Liver (tissue), 9 donors: ENCODE data around the gene MUC6. TPM values are rescaled to one million over a fixed set of nuclear protein-coding genes. Genes with fewer than 3 reads are reported as not detected.

Source experiments
- DNase-seq: peaks from one replicate; pipeline ENCODE4 v3.0.0-alpha.2; 2017; ENCODE audit warnings: low spot score
- H3K27ac ChIP-seq, 2 donors: one replicate each; pipeline ENCODE4 v1.7.0; 2013; ENCODE audit warnings: inconsistent platforms in 2 of 2, low read length in 2 of 2, control low read depth in 1 of 2, low read depth in 1 of 2, mild to moderate bottlenecking in 1 of 2
- H3K27me3 ChIP-seq, 4 donors: one replicate each; pipeline versions ENCODE4 v1.6.1 to v1.7.0; 2013; ENCODE audit warnings: low read length in 3 of 4, inconsistent platforms in 1 of 4, mild to moderate bottlenecking in 1 of 4, moderate library complexity in 1 of 4; ENCODE audit not compliant: control insufficient read depth in 4 of 4, insufficient read depth in 4 of 4
- H3K36me3 ChIP-seq, 4 donors: one replicate each; pipeline versions ENCODE4 v1.6.1 to v1.7.0; 2013; ENCODE audit warnings: low read length in 3 of 4, mild to moderate bottlenecking in 3 of 4, low read depth in 1 of 4, moderate library complexity in 1 of 4; ENCODE audit not compliant: control insufficient read depth in 4 of 4, insufficient read depth in 3 of 4
- H3K4me1 ChIP-seq, 4 donors: one replicate each; pipeline versions ENCODE4 v1.6.1 to v1.7.0; 2013; ENCODE audit warnings: low read length in 3 of 4, mild to moderate bottlenecking in 3 of 4, moderate library complexity in 1 of 4; ENCODE audit not compliant: control insufficient read depth in 4 of 4, insufficient read depth in 4 of 4
- H3K4me3 ChIP-seq, 3 donors: one replicate each; pipeline versions ENCODE4 v1.6.1 to v1.7.0; 2013; ENCODE audit warnings: low read length in 3 of 3, control low read depth in 1 of 3, low read depth in 1 of 3, mild to moderate bottlenecking in 1 of 3
- H3K9ac ChIP-seq, 2 donors: one replicate each; pipeline ENCODE4 v1.7.0; 2013; ENCODE audit warnings: low read length in 2 of 2, mild to moderate bottlenecking in 2 of 2, moderate library complexity in 2 of 2, control low read depth in 1 of 2, low read depth in 1 of 2
- H3K9me3 ChIP-seq, 4 donors: one replicate each; pipeline versions ENCODE4 v1.6.1 to v1.7.0; 2013; ENCODE audit warnings: low read length in 3 of 4; ENCODE audit not compliant: control insufficient read depth in 4 of 4
- ATF3 ChIP-seq: IDR thresholded peaks from 2 replicates; pipeline ENCODE4 v1.6.1; 2016; ENCODE audit warnings: antibody characterized with exemption
- CTCF ChIP-seq: fragments of 150-350 bp; IDR thresholded peaks from 2 replicates; pipeline ENCODE4 v1.5.1; 2017; ENCODE audit warnings: improper control_type of control experiment, low read depth, low read length; ENCODE audit not compliant: missing input control
- JUND ChIP-seq, 2 donors: IDR thresholded peaks; 2 replicates each; pipeline ENCODE4 v1.6.1; 2016; ENCODE audit warnings: antibody characterized with exemption in 2 of 2
- MAX ChIP-seq: IDR thresholded peaks from 2 replicates; pipeline ENCODE4 v1.6.1; 2016; ENCODE audit warnings: antibody characterized with exemption
- RXRA ChIP-seq, 2 donors: IDR thresholded peaks; 2 replicates each; pipeline ENCODE4 v1.6.1; 2017 to 2018; ENCODE audit warnings: antibody characterized with exemption in 2 of 2, mild to moderate bottlenecking in 1 of 2
- TAF1 ChIP-seq: conservative IDR thresholded peaks from 2 replicates; pipeline ENCODE4 v1.6.1; 2016; ENCODE audit warnings: antibody characterized with exemption, mild to moderate bottlenecking
- YY1 ChIP-seq: IDR thresholded peaks from 2 replicates; pipeline ENCODE4 v1.6.1; 2016; ENCODE audit warnings: antibody characterized with exemption, mild to moderate bottlenecking
- ZBTB33 ChIP-seq: IDR thresholded peaks from 2 replicates; pipeline ENCODE4 v1.6.1; 2016; ENCODE audit warnings: antibody characterized with exemption
- WGBS: extraction: QIAGEN DNeasy Blood & Tissue Kit; methylation state at CpG from one replicate; pipeline ENCODE4 v1.1.7; 2013; 5-methylcytosine and 5-hydroxymethylcytosine counted together
- polyA plus RNA-seq, 2 donors: library from polyadenylated mRNA; stranded (reverse) in 1 of 2; unstranded in 1 of 2; fragments of 200-250 nt in 1 of 2; fragments of >200 nt in 1 of 2; fragmentation: Nextera tagmentation in 1 of 2; extraction: Ambion mirVana in 1 of 2; gene quantifications; one replicate each; pipeline versions ENCODE4 v1.2.1 to v1.2.3, GENCODE V29; 2013 to 2015
- total RNA-seq, 2 donors: library from RNA; depleted of rRNA; stranded (reverse); fragments of >200 nt; gene quantifications; one replicate each; pipeline ENCODE4 v1.2.3, GENCODE V29; 2014
- donor health status: healthy.
- donor health status: healthy.
- donor health status: healthy.
- donor health status: healthy.
- donor health status: healthy.

Gene MUC6
- total and polyA plus RNA-seq, 4 donors, result 0.05 to 0.54 (median 0.18) TPM

- no peak overlapping the region for H3K4me3 ChIP-seq
- no peak for DNase-seq
- TF ChIP-seq ATF3, result no peak
- TF ChIP-seq TAF1, result no peak
- no peaks in the 10 kb centered on the region for H3K27me3 ChIP-seq
- peak overlapping the region in 1 of 2 donors; percentile 20 for H3K27ac ChIP-seq
- peaks cover 0 to 21% (median 7%) of the 10 kb centered on the region in 4 donors for H3K36me3 ChIP-seq
- WGBS, result 91% methylated on average over 13 of the region's 13 CpGs
- no peak overlapping the region for H3K9ac ChIP-seq
- no peaks in the 10 kb centered on the region for H3K9me3 ChIP-seq
- peaks cover 2 to 18% (median 12%) of the 10 kb centered on the region in 4 donors for H3K4me1 ChIP-seq
Observed at GRCh38 chr11:965206-965775, 71.2 kb downstream of the MUC6 start.

- WGBS, result 96% methylated on average over 7 of the region's 7 CpGs
- H3K9me3 ChIP-seq, result no peaks in the 10 kb centered on the region
- H3K27me3 ChIP-seq, result no peaks in the 10 kb centered on the region
- TF ChIP-seq ZBTB33 (no peak), JUND (IDR thresholded peaks at IDR 0.05) (no peak), YY1 (no peak), CTCF (no peak), RXRA (IDR thresholded peaks at IDR 0.05) (no peak), MAX (no peak)
- no peak for DNase-seq
- H3K9ac ChIP-seq, result no peak overlapping the region
- peaks cover 0 to 17% (median 5%) of the 10 kb centered on the region in 4 donors for H3K36me3 ChIP-seq
- H3K4me1 ChIP-seq, result peaks cover 5 to 32% (median 23%) of the 10 kb centered on the region in 4 donors
- H3K27ac ChIP-seq, result no peak overlapping the region
- no peak overlapping the region for H3K4me3 ChIP-seq
Observed at GRCh38 chr11:963852-964251, 72.7 kb downstream of the MUC6 start.

Other genes starting within 250 kb of the MUC6 start
- gene CEND1, start 246.6 kb downstream of the MUC6 start, total RNA-seq, result not detected
- gene CEND1, start 246.6 kb downstream of the MUC6 start, polyA plus RNA-seq, result not detected
- 10 to 100 TPM in 1 of 2 donors, 1 to 10 TPM in 1; 5.3 to 15.1 TPM for gene SLC25A22, start 238.4 kb downstream of the MUC6 start, total RNA-seq
- 10 to 100 TPM in 1 of 2 donors, 1 to 10 TPM in 1; 9.0 to 26.8 TPM for gene SLC25A22, start 238.4 kb downstream of the MUC6 start, polyA plus RNA-seq
- gene PIDD1, start 231.5 kb downstream of the MUC6 start, total RNA-seq, result 10 to 100 TPM in 1 of 2 donors, 1 to 10 TPM in 1; 7.8 to 10.4 TPM
- gene PIDD1, start 231.5 kb downstream of the MUC6 start, polyA plus RNA-seq, result 1 to 10 TPM; 6.4 to 7.3 TPM
- gene RPLP2, start 226.8 kb downstream of the MUC6 start, total RNA-seq, result 100 to 1,000 TPM in 1 of 2 donors, 10 to 100 TPM in 1; 59.8 to 297 TPM
- 100 to 1,000 TPM; 273 to 476 TPM for gene RPLP2, start 226.8 kb downstream of the MUC6 start, polyA plus RNA-seq
- gene PNPLA2, start 217.8 kb downstream of the MUC6 start, total RNA-seq, result 10 to 100 TPM; 13.7 to 29.1 TPM
- gene PNPLA2, start 217.8 kb downstream of the MUC6 start, polyA plus RNA-seq, result 10 to 100 TPM; 25.3 to 58.9 TPM
- 1 to 10 TPM in 1 of 2 donors, under 1 TPM in 1; 0.14 to 2.8 TPM for gene CRACR2B, start 208.8 kb downstream of the MUC6 start, total RNA-seq
- gene CRACR2B, start 208.8 kb downstream of the MUC6 start, polyA plus RNA-seq, result 1 to 10 TPM; 1.6 to 2.9 TPM
- 100 to 1,000 TPM in 1 of 2 donors, 10 to 100 TPM in 1; 31.6 to 127 TPM for gene CD151, start 203.8 kb downstream of the MUC6 start, total RNA-seq
- 100 to 1,000 TPM; 121 to 264 TPM for gene CD151, start 203.8 kb downstream of the MUC6 start, polyA plus RNA-seq
- 10 to 100 TPM; 28.1 to 60.4 TPM for gene POLR2L, start 194.2 kb downstream of the MUC6 start, total RNA-seq
- gene POLR2L, start 194.2 kb downstream of the MUC6 start, polyA plus RNA-seq, result 100 to 1,000 TPM; 152 to 230 TPM
- 10 to 100 TPM; 25.2 to 35.6 TPM for gene TSPAN4, start 193.9 kb downstream of the MUC6 start, total RNA-seq
- gene TSPAN4, start 193.9 kb downstream of the MUC6 start, polyA plus RNA-seq, result 10 to 100 TPM; 16.5 to 38.1 TPM
- 10 to 100 TPM; 39.5 to 67.1 TPM for gene CHID1, start 125.9 kb downstream of the MUC6 start, total RNA-seq
- gene CHID1, start 125.9 kb downstream of the MUC6 start, polyA plus RNA-seq, result 10 to 100 TPM; 51.1 to 68.8 TPM
- gene AP2A2, start 110.8 kb downstream of the MUC6 start, total RNA-seq, result 10 to 100 TPM; 20.5 to 39.7 TPM
- 10 to 100 TPM; 22.0 to 25.5 TPM for gene AP2A2, start 110.8 kb downstream of the MUC6 start, polyA plus RNA-seq
- gene MUC2, start 38.2 kb upstream of the MUC6 start, total RNA-seq, result not detected
- under 1 TPM in 1 of 2 donors, not detected in 1; under 0.01 TPM for gene MUC2, start 38.2 kb upstream of the MUC6 start, polyA plus RNA-seq
- not detected for gene MUC5AC, start 121.2 kb upstream of the MUC6 start, total RNA-seq
- gene MUC5AC, start 121.2 kb upstream of the MUC6 start, polyA plus RNA-seq, result not detected
- gene MUC5B, start 186.3 kb upstream of the MUC6 start, total RNA-seq, result under 1 TPM in 1 of 2 donors, not detected in 1; 0.50 TPM
- under 1 TPM; 0.17 to 0.95 TPM for gene MUC5B, start 186.3 kb upstream of the MUC6 start, polyA plus RNA-seq